ENCODE data around the gene CACNA1D. TPM values are rescaled to one million over a fixed set of nuclear protein-coding genes. Genes with fewer than 3 reads are reported as not detected.

Gene CACNA1D
- total and polyA plus RNA-seq, 12 donors: 0.04 to 1.9 (median 0.49) TPM

DNA sequence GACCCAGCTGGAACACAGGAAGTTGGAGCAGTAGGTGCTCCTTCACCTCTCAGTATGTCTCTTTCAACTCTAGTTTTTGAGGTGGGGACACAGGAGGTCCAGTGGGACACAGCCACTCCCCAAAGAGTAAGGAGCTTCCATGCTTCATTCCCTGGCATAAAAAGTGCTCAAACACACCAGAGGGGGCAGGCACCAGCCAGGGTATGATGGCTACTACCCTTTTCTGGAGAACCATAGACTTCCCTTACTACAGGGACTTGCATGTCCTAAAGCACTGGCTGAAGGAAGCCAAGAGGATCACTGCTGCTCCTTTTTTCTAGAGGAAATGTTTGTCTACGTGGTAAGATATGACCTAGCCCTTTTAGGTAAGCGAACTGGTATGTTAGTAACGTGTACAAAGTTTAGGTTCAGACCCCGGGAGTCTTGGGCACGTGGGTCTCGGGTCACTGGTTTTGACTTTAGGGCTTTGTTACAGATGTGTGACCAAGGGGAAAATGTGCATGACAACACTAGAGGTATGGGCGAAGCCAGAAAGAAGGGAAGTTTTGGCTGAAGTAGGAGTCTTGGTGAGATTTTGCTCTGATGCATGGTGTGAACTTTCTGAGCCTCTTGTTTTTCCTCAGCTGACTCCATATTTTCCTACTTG is 363.8 kb downstream of the CACNA1D start:
- H3K27me3 ChIP-seq: no peaks in the 10 kb centered on the region
- H3K9me3 ChIP-seq: no peaks in the 10 kb centered on the region
- peaks cover 0 to 48% (median 9%) of the 10 kb centered on the region in 9 donors for H3K36me3 ChIP-seq
- no peak overlapping the region for H3K4me3 ChIP-seq
- WGBS, 2 donors: 84 to 91% methylated on average over 7 of the region's 7 CpGs
- H3K27ac ChIP-seq: no peak overlapping the region
- H3K4me1 ChIP-seq: peaks cover 0 to 9% (median 0%) of the 10 kb centered on the region in 9 donors
- TF ChIP-seq, protein P1, sequence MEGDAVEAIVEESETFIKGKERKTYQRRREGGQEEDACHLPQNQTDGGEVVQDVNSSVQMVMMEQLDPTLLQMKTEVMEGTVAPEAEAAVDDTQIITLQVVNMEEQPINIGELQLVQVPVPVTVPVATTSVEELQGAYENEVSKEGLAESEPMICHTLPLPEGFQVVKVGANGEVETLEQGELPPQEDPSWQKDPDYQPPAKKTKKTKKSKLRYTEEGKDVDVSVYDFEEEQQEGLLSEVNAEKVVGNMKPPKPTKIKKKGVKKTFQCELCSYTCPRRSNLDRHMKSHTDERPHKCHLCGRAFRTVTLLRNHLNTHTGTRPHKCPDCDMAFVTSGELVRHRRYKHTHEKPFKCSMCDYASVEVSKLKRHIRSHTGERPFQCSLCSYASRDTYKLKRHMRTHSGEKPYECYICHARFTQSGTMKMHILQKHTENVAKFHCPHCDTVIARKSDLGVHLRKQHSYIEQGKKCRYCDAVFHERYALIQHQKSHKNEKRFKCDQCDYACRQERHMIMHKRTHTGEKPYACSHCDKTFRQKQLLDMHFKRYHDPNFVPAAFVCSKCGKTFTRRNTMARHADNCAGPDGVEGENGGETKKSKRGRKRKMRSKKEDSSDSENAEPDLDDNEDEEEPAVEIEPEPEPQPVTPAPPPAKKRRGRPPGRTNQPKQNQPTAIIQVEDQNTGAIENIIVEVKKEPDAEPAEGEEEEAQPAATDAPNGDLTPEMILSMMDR (IDR thresholded peaks at IDR 0.05): no peak
- ATAC-seq (no peak), DNase-seq (no peak)
- intact Hi-C loops (cut with DNase I): no loop called here

GRCh38 chr3:53859178-53859577 is 364.8 kb downstream of the CACNA1D start:
- DNase-seq (no peak), ATAC-seq (peak in 2 of 8 donors; percentile 16 to 35)
- H3K4me3 ChIP-seq: no peak overlapping the region
- intact Hi-C loops (cut with DNase I): no loop called here
- H3K36me3 ChIP-seq: peaks cover 0 to 58% (median 15%) of the 10 kb centered on the region in 9 donors
- no peaks in the 10 kb centered on the region for H3K9me3 ChIP-seq
- no peaks in the 10 kb centered on the region for H3K27me3 ChIP-seq
- TF ChIP-seq, protein P1 (IDR thresholded peaks at IDR 0.05): no peak
- H3K27ac ChIP-seq: no peak overlapping the region
- peaks cover 0 to 9% (median 0%) of the 10 kb centered on the region in 9 donors for H3K4me1 ChIP-seq
- WGBS, 2 donors: 93 to 96% methylated on average over 6 of the region's 6 CpGs

DNA sequence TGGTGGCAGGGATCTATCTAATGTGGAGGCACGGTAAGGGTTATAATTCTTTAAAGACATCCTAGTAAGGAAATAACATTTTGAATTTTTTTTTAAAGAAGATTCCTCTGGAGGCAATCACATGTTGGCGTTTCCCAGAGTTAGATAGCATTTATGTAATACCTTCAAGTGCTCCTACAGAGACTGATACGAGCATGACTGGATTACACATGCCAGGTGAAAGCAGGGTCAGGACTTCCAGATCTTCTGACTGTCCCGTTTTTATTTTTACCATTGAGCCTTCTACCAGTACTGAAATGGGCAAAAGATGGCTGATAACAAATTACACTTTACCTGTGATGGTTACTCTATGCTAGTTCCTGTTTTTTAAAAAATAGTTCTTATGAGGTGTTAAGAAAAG is 365.8 kb downstream of the CACNA1D start:
- Histone ChIP-seq H3K27ac (no peak overlapping the region), H3K27me3 (no peaks in the 10 kb centered on the region), H3K4me3 (no peak overlapping the region), H3K4me1 (peaks cover 0 to 9% (median 0%) of the 10 kb centered on the region in 9 donors), H3K36me3 (peaks cover 0 to 68% (median 20%) of the 10 kb centered on the region in 9 donors), H3K9me3 (no peaks in the 10 kb centered on the region)
- 53 to 64% methylated on average over 4 of the region's 4 CpGs for WGBS, 2 donors
- intact Hi-C loops (cut with DNase I): loop anchor here in 1 of 10 donors (10.0 kb wide), 1 partner anchor 145 kb away; no protein-coding TSS in a partner anchor
- ATAC-seq (peak in 4 of 8 donors; percentile 34 to 71 (median 55)), DNase-seq (no peak)
- TF ChIP-seq, protein P1 (IDR thresholded peaks at IDR 0.05): no peak

GRCh38 chr3:53862241-53862640 is 367.8 kb downstream of the CACNA1D start:
- H3K4me3 ChIP-seq: no peak overlapping the region
- H3K27ac ChIP-seq: no peak overlapping the region
- peaks cover 0 to 88% (median 30%) of the 10 kb centered on the region in 9 donors for H3K36me3 ChIP-seq
- H3K4me1 ChIP-seq: peaks cover 0 to 9% (median 0%) of the 10 kb centered on the region in 9 donors
- TF ChIP-seq, protein P1 (IDR thresholded peaks at IDR 0.05): no peak
- 85 to 92% methylated on average over 3 of the region's 3 CpGs for WGBS, 2 donors
- no peak for ATAC-seq
- H3K27me3 ChIP-seq: no peaks in the 10 kb centered on the region
- H3K9me3 ChIP-seq: no peaks in the 10 kb centered on the region
- DNase-seq: no peak
- intact Hi-C loops (cut with DNase I): loop anchor here in 1 of 10 donors (10.0 kb wide), 1 partner anchor 147 kb away; no protein-coding TSS in a partner anchor
